Caki2 (cell line): ENCODE measurements around the gene UPF1. TPM values are rescaled to one million over a fixed set of nuclear protein-coding genes. Genes with fewer than 3 reads are reported as not detected.
"Not testable (repeated sequence)": the region's sequence is repeated elsewhere in the genome, so short reads cannot be mapped to it uniquely, and the experiment has no call there.

Experiments used
- DNase-seq: peaks from one replicate; pipeline ENCODE4 v3.0.0-alpha.2; 2015; ENCODE audit warnings: low read depth
- in situ Hi-C: cut with HindIII; loops from 2 replicates; pipeline ENCODE4 v1.10.0; 2016; ENCODE audit warnings: low sequenced_read_pairs, low pct_unique_long_range_greater_than_20kb, mixed read lengths
- total RNA-seq: library from RNA; depleted of rRNA; stranded (reverse); fragments of >200 nt; shearing (Covaris generic); gene quantifications from 2 replicates; pipeline ENCODE4 v1.2.3, GENCODE V29; 2014; ENCODE audit warnings: low replicate concordance

UPF1 gene
- total RNA-seq, 1 experiment from 2014 or later = 70.9 TPM

- no peak for DNase-seq
- in situ Hi-C loops = no loop called here
Observed at GRCh38 chr19:18796239-18796638, 35.5 kb upstream of the UPF1 start.

GRCh38 chr19:18798384-18799352 is 33.1 kb upstream of the UPF1 start:
- DNase-seq = no peak
- in situ Hi-C loops = no loop called here

- in situ Hi-C loops = no loop called here
Observed at GRCh38 chr19:18799389-18799970, 32.3 kb upstream of the UPF1 start.

GRCh38 chr19:18800079-18800478 is 31.7 kb upstream of the UPF1 start:
- DNase-seq = no peak
- in situ Hi-C loops = no loop called here

More at GRCh38 chr19:18799389-18799970, 32.3 kb upstream of the UPF1 start:
- DNase-seq = no peak

GRCh38 chr19:18800636-18801035 is 31.1 kb upstream of the UPF1 start:
- in situ Hi-C loops = no loop called here
- no peak for DNase-seq

GRCh38 chr19:18802354-18802753 is 29.4 kb upstream of the UPF1 start:
- DNase-seq = peak; percentile 19
- in situ Hi-C loops = no loop called here

GRCh38 chr19:18803550-18804138 is 28.1 kb upstream of the UPF1 start:
- no peak for DNase-seq
- in situ Hi-C loops = no loop called here

GRCh38 chr19:18804139-18804601 is 27.6 kb upstream of the UPF1 start:
- in situ Hi-C loops = no loop called here

GRCh38 chr19:18804643-18805042 is 27.1 kb upstream of the UPF1 start:
- in situ Hi-C loops = no loop called here
- DNase-seq = no peak

More at GRCh38 chr19:18804139-18804601, 27.6 kb upstream of the UPF1 start:
- no peak for DNase-seq

- no peak for DNase-seq
- in situ Hi-C loops = no loop called here
Observed at GRCh38 chr19:18807861-18808331, 23.9 kb upstream of the UPF1 start.

- in situ Hi-C loops = no loop called here
- DNase-seq = no peak
Observed at GRCh38 chr19:18809149-18809868, 22.4 kb upstream of the UPF1 start.

GRCh38 chr19:18811638-18812037 is 20.1 kb upstream of the UPF1 start:
- in situ Hi-C loops, DNase-seq: not testable (repeated sequence)

GRCh38 chr19:18814063-18814462 is 17.7 kb upstream of the UPF1 start:
- in situ Hi-C loops = no loop called here
- no peak for DNase-seq

- in situ Hi-C loops = no loop called here
- DNase-seq = no peak
Observed at GRCh38 chr19:18815673-18816072, 16.1 kb upstream of the UPF1 start.

- DNase-seq, in situ Hi-C loops: not testable (repeated sequence)
Observed at GRCh38 chr19:18816645-18817044, 15.1 kb upstream of the UPF1 start.

- in situ Hi-C loops = no loop called here
- no peak for DNase-seq
Observed at GRCh38 chr19:18817574-18817973, 14.2 kb upstream of the UPF1 start.

GRCh38 chr19:18828786-18829185 is 3.0 kb upstream of the UPF1 start:
- no peak for DNase-seq
- in situ Hi-C loops = no loop called here

- in situ Hi-C loops = no loop called here
- no peak for DNase-seq
Observed at GRCh38 chr19:18830488-18830887, 1.3 kb upstream of the UPF1 start.
